ENCODE measurements around the gene CNTF. TPM values are rescaled to one million over a fixed set of nuclear protein-coding genes. Genes with fewer than 3 reads are reported as not detected.

Gene CNTF
- total RNA-seq, 2 experiments from 2014 or later, result 1.8 to 2.4 TPM

- no peaks in the 10 kb centered on the region for H3K36me3 Mint-ChIP-seq (ENCODE audit: low read depth)
- ChIA-PET CTCF (interaction anchor here (1.2 kb wide), 1 partner anchor 21 kb away, joined by 3 read pairs; no protein-coding TSS in a partner anchor), POLR2A (interaction anchor here (1.0 kb wide), 1 partner anchor 20 kb away, joined by 3 read pairs; no protein-coding TSS in a partner anchor)
- DNase-seq (no peak), ATAC-seq (no peak)
- H3K27ac Mint-ChIP-seq, result no peak overlapping the region
- H3K9me3 Mint-ChIP-seq, result peaks cover 11% of the 10 kb centered on the region
- no peak for TF ChIP-seq CTCF (IDR thresholded peaks at IDR 0.05)
- H3K4me1 Mint-ChIP-seq (ENCODE audit: low read depth), result peaks cover 19% of the 10 kb centered on the region
- no peak overlapping the region for H3K4me3 Mint-ChIP-seq
- no peaks in the 10 kb centered on the region for H3K27me3 Mint-ChIP-seq
- intact Hi-C loops (cut with micrococcal nuclease), result loop anchor here (10.0 kb wide), 2 partner anchors 64 to 414 kb away; no protein-coding TSS in a partner anchor
These were observed 28.0 kb downstream of the CNTF start for GRCh38 chr11:58650496-58650895.

DNA sequence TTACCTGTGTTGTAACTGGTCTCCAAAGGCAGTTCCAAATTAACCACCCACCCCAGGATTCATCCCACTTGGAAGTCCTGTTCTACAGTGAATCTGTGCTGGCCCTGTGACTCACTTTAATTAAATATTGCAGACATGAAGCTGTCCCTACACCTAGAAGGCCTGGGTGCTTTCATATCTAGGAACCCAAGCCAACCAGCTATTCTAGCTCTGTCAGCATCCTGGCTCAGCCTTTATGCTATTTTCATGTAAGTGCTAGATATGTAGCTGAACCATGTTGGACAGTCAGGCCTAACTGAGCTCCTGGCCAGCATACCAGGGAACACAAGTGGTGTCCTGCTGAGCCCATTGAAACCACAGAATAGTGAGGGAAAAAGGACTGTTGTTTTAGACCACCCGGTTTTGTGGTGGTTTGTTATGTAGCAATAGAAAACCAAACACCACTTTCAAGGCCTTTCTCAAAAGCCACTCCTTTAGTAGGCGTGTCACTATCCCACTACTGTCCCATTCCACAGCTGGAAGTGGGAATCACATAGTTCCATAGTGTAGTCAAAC lies 30.3 kb downstream of the CNTF start:
- no peak overlapping the region for H3K27ac Mint-ChIP-seq
- H3K27me3 Mint-ChIP-seq, result no peaks in the 10 kb centered on the region
- POLR2A ChIA-PET, result no interaction called here
- ATAC-seq, result no peak
- H3K4me1 Mint-ChIP-seq (ENCODE audit: low read depth), result peaks cover 19% of the 10 kb centered on the region
- CTCF ChIA-PET, result interaction anchor here (0.8 to 4.6 kb wide), 14 partner anchors 11 to 512 kb away, joined by 3 to 45 read pairs (median 4); no protein-coding TSS in a partner anchor
- H3K36me3 Mint-ChIP-seq (ENCODE audit: low read depth), result no peaks in the 10 kb centered on the region
- intact Hi-C loops (cut with micrococcal nuclease), result loop anchor here (10.0 kb wide), 2 partner anchors 62 to 412 kb away; no protein-coding TSS in a partner anchor
- DNase-seq, result no peak
- TF ChIP-seq CTCF (IDR thresholded peaks at IDR 0.05), result no peak
- no peaks in the 10 kb centered on the region for H3K9me3 Mint-ChIP-seq
- no peak overlapping the region for H3K4me3 Mint-ChIP-seq

DNA sequence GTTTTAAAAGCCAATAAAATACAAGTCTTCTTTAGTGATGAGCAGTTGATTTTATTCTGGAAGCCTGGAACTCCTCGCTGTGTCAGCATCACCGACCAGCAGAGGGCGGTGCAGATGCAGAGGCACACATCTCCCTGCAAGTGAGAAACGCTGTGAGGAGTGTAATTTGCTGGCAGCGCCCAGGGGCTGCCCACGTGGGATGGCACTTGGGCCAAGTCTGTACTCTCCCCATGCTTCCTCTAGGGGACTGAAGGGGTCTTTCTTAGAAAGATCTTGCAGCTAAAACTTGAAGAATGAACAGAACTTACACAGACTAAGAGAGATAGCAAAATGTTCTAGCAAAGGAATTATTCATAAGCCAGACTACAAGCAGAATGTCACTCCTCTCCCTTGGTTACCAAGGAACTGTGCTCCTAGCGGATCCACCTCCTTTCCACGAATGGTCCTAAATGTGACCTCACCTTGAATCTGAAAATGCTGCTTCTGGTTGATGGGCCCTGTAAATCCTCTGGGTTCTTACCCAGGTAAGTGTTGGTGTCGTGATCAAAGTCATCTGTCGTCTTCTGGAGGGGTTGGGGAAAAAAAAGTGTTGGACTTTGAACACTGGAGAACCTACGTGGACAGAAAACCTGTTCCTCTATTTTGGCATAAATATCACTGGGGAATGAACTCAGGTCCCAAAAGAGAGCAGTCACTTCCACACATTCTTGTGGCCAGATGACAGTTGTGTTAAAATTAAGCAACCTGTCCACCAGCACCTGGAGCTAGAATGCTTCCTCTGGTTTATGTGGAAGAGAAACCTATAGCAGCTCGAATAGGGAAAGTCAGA lies 31.8 kb downstream of the CNTF start:
- no peaks in the 10 kb centered on the region for H3K27me3 Mint-ChIP-seq
- H3K4me3 Mint-ChIP-seq, result peak overlapping the region; percentile 5
- ATAC-seq, result peak; percentile 96
- CTCF ChIA-PET, result interaction anchor here (0.6 to 4.6 kb wide), 22 partner anchors 13 to 504 kb away, joined by 3 to 45 read pairs (median 4); partner anchors contain the start of gene LPXN
- TF ChIP-seq CTCF (IDR thresholded peaks at IDR 0.05), result peak; percentile 92
- H3K27ac Mint-ChIP-seq, result peak overlapping the region; percentile 17
- no peaks in the 10 kb centered on the region for H3K9me3 Mint-ChIP-seq
- H3K36me3 Mint-ChIP-seq (ENCODE audit: low read depth), result no peaks in the 10 kb centered on the region
- POLR2A ChIA-PET, result interaction anchor here (1.3 kb wide), 1 partner anchor 14 kb away, joined by 5 read pairs; no protein-coding TSS in a partner anchor
- H3K4me1 Mint-ChIP-seq (ENCODE audit: low read depth), result peaks cover 19% of the 10 kb centered on the region
- peak; percentile 90 for DNase-seq
- intact Hi-C loops (cut with micrococcal nuclease), result loop anchor here (1.0 to 10.0 kb wide), 3 partner anchors 61 to 411 kb away; no protein-coding TSS in a partner anchor

- CTCF ChIA-PET, result interaction anchor here (0.5 to 4.6 kb wide), 21 partner anchors 13 to 503 kb away, joined by 3 to 45 read pairs (median 4); partner anchors contain the start of gene LPXN
- intact Hi-C loops (cut with micrococcal nuclease), result loop anchor here (1.0 to 10.0 kb wide), 3 partner anchors 60 to 410 kb away; no protein-coding TSS in a partner anchor
- Mint-ChIP-seq H3K9me3 (no peaks in the 10 kb centered on the region), H3K4me3 (no peak overlapping the region), H3K4me1 (ENCODE audit: low read depth) (peaks cover 19% of the 10 kb centered on the region), H3K27ac (no peak overlapping the region), H3K36me3 (ENCODE audit: low read depth) (no peaks in the 10 kb centered on the region), H3K27me3 (no peaks in the 10 kb centered on the region)
- ATAC-seq (peak; percentile 79), DNase-seq (peak; percentile 14)
- POLR2A ChIA-PET, result interaction anchor here (1.3 kb wide), 2 partner anchors 14 to 17 kb away, joined by 4 to 5 read pairs; no protein-coding TSS in a partner anchor
- no peak for TF ChIP-seq CTCF (IDR thresholded peaks at IDR 0.05)
These were observed 32.4 kb downstream of the CNTF start for GRCh38 chr11:58654908-58655296.
